ENCODE measurements around the gene ADORA2A.
A peak's percentile ranks its signal among the peaks of the same experiment; 100 is the strongest.

The ADORA2A gene

GRCh38 chr22:24403346-24403745 is 24.1 kb upstream of the ADORA2A start:
- no peak for DNase-seq (ENCODE audit: low spot score)

GRCh38 chr22:24404561-24405275 is 22.7 kb upstream of the ADORA2A start:
- no peak for DNase-seq (ENCODE audit: low spot score)

GRCh38 chr22:24405631-24406321 is 21.6 kb upstream of the ADORA2A start:
- no peak for DNase-seq (ENCODE audit: low spot score)

- no peak for DNase-seq (ENCODE audit: low spot score)
Observed at GRCh38 chr22:24406322-24407277, 20.8 kb upstream of the ADORA2A start.

- DNase-seq (ENCODE audit: low spot score), result no peak
Observed at GRCh38 chr22:24407278-24407665, 20.1 kb upstream of the ADORA2A start.

- no peak for DNase-seq (ENCODE audit: low spot score)
Observed at GRCh38 chr22:24407884-24408283, 19.5 kb upstream of the ADORA2A start.

- DNase-seq (ENCODE audit: low spot score), result no peak
Observed at GRCh38 chr22:24408630-24409029, 18.8 kb upstream of the ADORA2A start.

GRCh38 chr22:24409707-24410106 is 17.7 kb upstream of the ADORA2A start:
- DNase-seq (ENCODE audit: low spot score), result no peak

GRCh38 chr22:24410110-24410856 is 17.1 kb upstream of the ADORA2A start:
- DNase-seq (ENCODE audit: low spot score), result peak; percentile 35

- no peak for DNase-seq (ENCODE audit: low spot score)
Observed at GRCh38 chr22:24411256-24412004, 16.0 kb upstream of the ADORA2A start.

GRCh38 chr22:24412274-24412673 is 15.1 kb upstream of the ADORA2A start:
- no peak for DNase-seq (ENCODE audit: low spot score)

- DNase-seq (ENCODE audit: low spot score), result no peak
Observed at GRCh38 chr22:24413271-24413670, 14.1 kb upstream of the ADORA2A start.

GRCh38 chr22:24413736-24414385 is 13.5 kb upstream of the ADORA2A start:
- no peak for DNase-seq (ENCODE audit: low spot score)

GRCh38 chr22:24414523-24414922 is 12.9 kb upstream of the ADORA2A start:
- DNase-seq (ENCODE audit: low spot score), result no peak

GRCh38 chr22:24414984-24415945 is 12.1 kb upstream of the ADORA2A start:
- no peak for DNase-seq (ENCODE audit: low spot score)

- DNase-seq (ENCODE audit: low spot score), result no peak
Observed at GRCh38 chr22:24416095-24416494, 11.3 kb upstream of the ADORA2A start.

GRCh38 chr22:24416611-24417010 is 10.8 kb upstream of the ADORA2A start:
- no peak for DNase-seq (ENCODE audit: low spot score)

GRCh38 chr22:24417200-24417599 is 10.2 kb upstream of the ADORA2A start:
- DNase-seq (ENCODE audit: low spot score), result no peak

- DNase-seq (ENCODE audit: low spot score), result no peak
Observed at GRCh38 chr22:24417901-24418641, 9.3 kb upstream of the ADORA2A start.

Measured in CD4-positive, alpha-beta T cell treated with Interleukin-2 at 100 ng/mL for 4 hours (primary cell).